K562 (cell line): ENCODE results near the gene COL5A1. TPM values are rescaled to one million over a fixed set of nuclear protein-coding genes. Genes with fewer than 3 reads are reported as not detected.

ENCODE experiments used
- ATAC-seq: fragments of 200-7000 bp; cut with Tn5 transposase; 3 replicates; pipeline ENCODE4 v1.9.1; 2020; ENCODE audit warnings: moderate library complexity
- BruUV-seq: library from RNA; stranded (reverse); fragments of 400-500 nt; replicated peaks from 2 replicates; lab custom pipeline; 2021; lab: Mats Ljungman, UMichigan
- CTCF ChIA-PET: fragments of 300-600 bp; formaldehyde crosslinking; extraction: SDS; loops from one replicate; lab custom pipeline; 2021; ENCODE audit warnings: low intra/inter-chr PET ratio; lab: Yijun Ruan, JAX
- POLR2A ChIA-PET: fragments of 300-600, 350-650 bp; sonication (Branson Sonifier 250); formaldehyde crosslinking; extraction: SDS; loops from one replicate; lab custom pipeline; 2021; ENCODE audit warnings: antibody characterized with exemption, inconsistent platforms; lab: Yijun Ruan, JAX
- DNase-seq, 4 experiments: peaks; one replicate each; pipeline versions ENCODE4 v3.0.0 to v3.0.0-alpha.2; 2011 to 2018; ENCODE audit warnings: low spot score in 3 of 4, mixed read lengths in 3 of 4; ENCODE audit errors: extremely low read depth in 1 of 4
- FAIRE-seq: peaks from 2 replicates; lab custom pipeline; 2011; peaks lifted over from hg19 to GRCh38; lab: Jason Lieb, UNC
- H2AFZ ChIP-seq: 2 replicates; pipeline ENCODE4 v1.6.0; 2011; ENCODE audit warnings: low read depth, low read length, control low read depth, inconsistent platforms
- H3K27ac ChIP-seq: fragments of 200-600 bp; 3 replicates; pipeline ENCODE4 v1.8.0; 2011; ENCODE audit warnings: low read depth, mild to moderate bottlenecking, control low read depth, inconsistent platforms, low read length, moderate library complexity, mixed read lengths; ENCODE audit errors: extremely low read depth
- H3K27me3 ChIP-seq, 2 experiments: fragments of 300-600 bp in 1 of 2; 2 replicates in 1 of 2; 3 replicates in 1 of 2; pipeline versions ENCODE4 v1.6.0 to v1.8.0; 2011; ENCODE audit warnings: inconsistent platforms in 2 of 2, low read length in 2 of 2, mild to moderate bottlenecking in 1 of 2, mixed read lengths in 1 of 2, moderate library complexity in 1 of 2; ENCODE audit not compliant: control insufficient read depth in 2 of 2, insufficient read depth in 2 of 2
- H3K36me3 ChIP-seq: fragments of 300-600 bp; 3 replicates; pipeline ENCODE4 v1.8.0; 2011; ENCODE audit warnings: mild to moderate bottlenecking, low read length, inconsistent platforms; ENCODE audit not compliant: control insufficient read depth, insufficient read depth
- H3K4me1 ChIP-seq, 2 experiments: fragments of 200-600 bp in 1 of 2; replicated peaks in 1 of 2; 2 replicates in 1 of 2; 3 replicates in 1 of 2; pipeline versions ENCODE4 v1.5.1 to v1.8.0; 2011; ENCODE audit warnings: inconsistent platforms in 2 of 2, low read length in 2 of 2, mild to moderate bottlenecking in 1 of 2, mixed read lengths in 1 of 2, moderate library complexity in 1 of 2; ENCODE audit not compliant: control insufficient read depth in 2 of 2, insufficient read depth in 2 of 2
- H3K4me2 ChIP-seq: 2 replicates; pipeline ENCODE4 v1.6.1; 2011; ENCODE audit warnings: low read length, control low read depth, inconsistent platforms, mixed read lengths; ENCODE audit not compliant: insufficient read depth
- H3K4me3 ChIP-seq: fragments of 200-600 bp; sonication (generic), shearing (Covaris generic); 2 replicates; pipeline ENCODE4 v1.5.1; 2016; ENCODE audit warnings: control low read depth, inconsistent platforms
- H3K79me2 ChIP-seq: fragments of 200-600 bp; 3 replicates; pipeline ENCODE4 v1.8.0; 2011; ENCODE audit warnings: low read length, inconsistent platforms; ENCODE audit not compliant: control insufficient read depth, insufficient read depth
- H3K9ac ChIP-seq, 2 experiments: 2 replicates each; pipeline versions ENCODE4 v1.6.0 to v1.6.1; 2011; ENCODE audit warnings: low read depth in 2 of 2, low read length in 2 of 2, control low read depth in 1 of 2, inconsistent platforms in 1 of 2, mild to moderate bottlenecking in 1 of 2, mixed read lengths in 1 of 2; ENCODE audit not compliant: insufficient read depth in 1 of 2
- H3K9me1 ChIP-seq: one replicate; pipeline ENCODE4 v1.6.0; 2011; ENCODE audit warnings: inconsistent platforms, mild to moderate bottlenecking, low read length, moderate library complexity; ENCODE audit not compliant: control insufficient read depth, insufficient read depth
- H3K9me3 ChIP-seq: replicated peaks from 2 replicates; pipeline ENCODE4 v1.5.1; 2011; ENCODE audit warnings: low read depth, low read length, inconsistent platforms; ENCODE audit not compliant: control insufficient read depth, insufficient read depth
- H4K20me1 ChIP-seq: replicated peaks from 2 replicates; pipeline ENCODE4 v1.6.1; 2011; ENCODE audit warnings: low read length, inconsistent platforms, mixed read lengths; ENCODE audit not compliant: control insufficient read depth, insufficient read depth
- E2F3 ChIP-seq: fragments of 250-450 bp; sonication (Bioruptor Pico); IDR thresholded peaks from 2 replicates; pipeline ENCODE4 v1.4.0; 2020; ENCODE audit warnings: mild to moderate bottlenecking
- ETS1 ChIP-seq: conservative IDR thresholded peaks from 2 replicates; pipeline ENCODE4 v1.6.1; 2011; ENCODE audit warnings: low read depth, mild to moderate bottlenecking, low read length; ENCODE audit not compliant: control insufficient read depth
- FOXK2 ChIP-seq, 2 experiments: fragments of 450-650 bp; IDR thresholded peaks in 1 of 2; conservative IDR thresholded peaks in 1 of 2; 2 replicates each; pipeline ENCODE4 v1.6.1; 2016; ENCODE audit warnings: low read depth in 2 of 2, mild to moderate bottlenecking in 1 of 2
- HNRNPLL ChIP-seq: fragments of 200-400 bp; formaldehyde crosslinking; IDR thresholded peaks from 2 replicates; pipeline ENCODE4 v1.6.1; 2017; ENCODE audit warnings: low read length, low read depth, mild to moderate bottlenecking; ENCODE audit not compliant: poor library complexity, severe bottlenecking
- IRF9 ChIP-seq: fragments of 450-650 bp; IDR thresholded peaks from 2 replicates; pipeline ENCODE4 v1.6.1; 2016; ENCODE audit warnings: missing biosample characterization, missing genetic modification characterization
- KAT7 ChIP-seq: sonication (generic); formaldehyde crosslinking; IDR thresholded peaks from 2 replicates; pipeline ENCODE4 v1.8.0; 2022; ENCODE audit warnings: missing genetic modification reagents, mild to moderate bottlenecking, borderline replicate concordance
- MTA3 ChIP-seq: fragments of 450-650 bp; formaldehyde crosslinking; IDR thresholded peaks from 2 replicates; pipeline ENCODE4 v1.6.1; 2017; ENCODE audit warnings: mild to moderate bottlenecking, borderline replicate concordance
- NR2C2 ChIP-seq, 2 experiments: fragments of 200-800 bp in 1 of 2; sonication (Bioruptor generic) in 1 of 2; sonication (generic) in 1 of 2; formaldehyde crosslinking in 1 of 2; IDR thresholded peaks; 2 replicates each; pipeline versions ENCODE4 v1.6.1 to v1.8.0; 2016 to 2022; ENCODE audit warnings: mild to moderate bottlenecking in 1 of 2, missing compliant biosample characterization in 1 of 2, missing genetic modification characterization in 1 of 2, missing genetic modification reagents in 1 of 2
- POLR2A ChIP-seq: fragments of 450-650 bp; conservative IDR thresholded peaks from 2 replicates; pipeline ENCODE4 v1.6.1; 2016
- SRSF3 ChIP-seq: fragments of 200-400 bp; formaldehyde crosslinking; IDR thresholded peaks from 2 replicates; pipeline ENCODE4 v1.6.1; 2016; ENCODE audit warnings: mild to moderate bottlenecking, low read length, moderate library complexity; ENCODE audit not compliant: insufficient read depth
- ZNF134 ChIP-seq: fragments of 250-450 bp; sonication (Bioruptor Pico); conservative IDR thresholded peaks from 2 replicates; pipeline ENCODE4 v1.4.0; 2020
- ZNF146 ChIP-seq: IDR thresholded peaks from one replicate; pipeline ENCODE4 v1.6.1; 2018; ENCODE audit warnings: missing compliant biosample characterization; ENCODE audit not compliant: unreplicated experiment
- ZNF23 ChIP-seq: fragments of 250-450 bp; sonication (Bioruptor Pico); IDR thresholded peaks from 2 replicates; pipeline ENCODE4 v1.4.0; 2020; ENCODE audit warnings: mild to moderate bottlenecking
- ZNF644 ChIP-seq: fragments of 200-800 bp; sonication (Bioruptor generic); IDR thresholded peaks from 2 replicates; pipeline ENCODE4 v1.6.1; 2016; ENCODE audit warnings: low read depth, missing genetic modification characterization, missing compliant biosample characterization
- WGBS: fragments of 100-300 bp; shearing (Covaris generic); methylation state at CpG from one replicate; pipeline ENCODE4 v1.1.6; 2016; ENCODE audit warnings: low coverage, mixed read lengths; ENCODE audit not compliant: insufficient coverage; ENCODE audit errors: missing lambda C conversion rate; 5-methylcytosine and 5-hydroxymethylcytosine counted together
- in situ Hi-C: fragments of 300-500 bp; cut with MboI; formaldehyde crosslinking; loops from 4 replicates; pipeline ENCODE4 v1.15.0; 2018; ENCODE audit warnings: inconsistent platforms, mixed read lengths
- intact Hi-C: fragments of 100-400 bp; cut with micrococcal nuclease; formaldehyde crosslinking; loops from 2 replicates; pipeline ENCODE4 v1.14.2; 2022
- polyA plus RNA-seq, 8 experiments: library from polyadenylated mRNA; depleted of rRNA in 4 of 8; stranded (reverse) in 5 of 8; unstranded in 3 of 8; fragments of >200 nt; fragmentation: Nextera tagmentation in 2 of 8; fragmentation: Illumina TruSeq in 1 of 8; extraction: Ambion mirVana in 2 of 8; extraction: Trizol in 1 of 8; gene quantifications; 2 replicates each; pipeline versions ENCODE4 v1.2.1 to v1.2.3, GENCODE V29; 2011 to 2014; ENCODE audit warnings: inconsistent platforms in 1 of 8, missing spikeins in 1 of 8
- total RNA-seq, 7 experiments: library from RNA; depleted of rRNA in 6 of 7; stranded (reverse); fragments of >200 nt in 6 of 7; fragmentation: Illumina TruSeq in 2 of 7; extraction: Trizol in 2 of 7; gene quantifications; 2 replicates each; pipeline versions ENCODE4 v1.2.1 to v1.2.3, GENCODE V29; 2011 to 2021; ENCODE audit warnings: low replicate concordance in 1 of 7
- TF ChIP-seq, protein P1 (sequence below), 2 experiments: fragments of 150-350 bp in 1 of 2; IDR thresholded peaks; 2 replicates each; pipeline ENCODE4 v1.6.1; 2012 to 2016; ENCODE audit warnings: low read depth in 2 of 2, low read length in 2 of 2, mild to moderate bottlenecking in 1 of 2, moderate library complexity in 1 of 2

The COL5A1 gene
- total and polyA plus RNA-seq, 9 of the 15 experiments (the other 6 are each of a cell fraction or from before 2014, with no cell fraction given) = under 0.01 to 0.13 (median 0.04) TPM; not detected in 6

DNA sequence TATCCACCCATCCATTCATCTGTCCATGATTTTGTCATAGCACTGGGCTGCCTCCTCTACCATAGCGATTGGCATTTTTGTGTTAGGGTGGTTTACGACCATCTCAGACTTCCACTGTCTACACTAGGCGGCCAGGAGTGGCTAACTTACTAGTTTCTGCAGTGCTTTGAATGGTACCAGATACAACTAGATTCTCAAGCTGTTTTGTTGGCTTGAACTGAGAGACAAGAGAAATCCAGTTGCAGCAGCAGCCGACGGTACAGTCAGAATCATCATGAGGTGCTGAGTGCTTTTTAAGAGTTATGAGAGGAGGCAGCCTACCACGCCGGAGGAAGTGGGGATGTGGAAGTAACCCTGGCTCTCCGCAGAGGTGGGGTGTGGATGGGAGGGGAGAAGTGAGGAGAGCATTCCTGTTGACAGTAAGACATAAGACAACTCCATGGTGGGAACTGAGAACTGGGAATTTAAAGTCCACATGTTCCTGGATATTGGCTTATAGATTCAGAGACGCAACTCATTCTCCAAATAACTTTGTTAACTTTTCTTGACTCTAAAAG, 27.9 kb downstream of the COL5A1 start (continued):
- TF ChIP-seq ZNF644 (tag) (no peak), IRF9 (no peak), POLR2A (no peak), ZNF146 (no peak), KAT7 (CRISPR knock-in tag) (no peak), ZNF134 (CRISPR knock-in tag) (no peak)

- BruUV-seq = no TSS peak
- Histone ChIP-seq H3K36me3 (no peaks in the 10 kb centered on the region), H3K9me3 (no peaks in the 10 kb centered on the region), H3K9ac (no peak overlapping the region), H3K79me2 (no peaks in the 10 kb centered on the region), H4K20me1 (no peaks in the 10 kb centered on the region), H3K9me1 (no peaks in the 10 kb centered on the region), H3K4me3 (no peak overlapping the region), H3K4me1 (no peaks in the 10 kb centered on the region), H3K27me3 (peaks cover 0 to 9% of the 10 kb centered on the region in 2 experiments; a peak in 2 of 5 replicates), H3K27ac (no peak overlapping the region), H3K4me2 (no peak overlapping the region), H2AFZ (no peak overlapping the region)
- WGBS = under 1% methylated on average over 6 of the region's 6 CpGs
- ChIA-PET CTCF (no interaction called here), POLR2A (no interaction called here)
- DNase-seq (no peak), FAIRE-seq (no peak), ATAC-seq (no peak)
- in situ Hi-C loops = no loop called here
- intact Hi-C loops = no loop called here
- TF ChIP-seq SRSF3 (no peak), NR2C2 (CRISPR knock-in tag; IDR thresholded peaks at IDR 0.05) (no peak), NR2C2 (tag; IDR thresholded peaks at IDR 0.05) (no peak), ETS1 (no peak), FOXK2 (conservative IDR thresholded peaks at IDR 0.05 in 1 of 2, IDR thresholded peaks at IDR 0.05 in 1 of 2; ENCODE audit: low read depth in 2 of 2) (no peak), ZNF23 (CRISPR knock-in tag) (no peak), HNRNPLL (no peak), E2F3 (CRISPR knock-in tag) (no peak), MTA3 (no peak)
- TF ChIP-seq, protein P1, sequence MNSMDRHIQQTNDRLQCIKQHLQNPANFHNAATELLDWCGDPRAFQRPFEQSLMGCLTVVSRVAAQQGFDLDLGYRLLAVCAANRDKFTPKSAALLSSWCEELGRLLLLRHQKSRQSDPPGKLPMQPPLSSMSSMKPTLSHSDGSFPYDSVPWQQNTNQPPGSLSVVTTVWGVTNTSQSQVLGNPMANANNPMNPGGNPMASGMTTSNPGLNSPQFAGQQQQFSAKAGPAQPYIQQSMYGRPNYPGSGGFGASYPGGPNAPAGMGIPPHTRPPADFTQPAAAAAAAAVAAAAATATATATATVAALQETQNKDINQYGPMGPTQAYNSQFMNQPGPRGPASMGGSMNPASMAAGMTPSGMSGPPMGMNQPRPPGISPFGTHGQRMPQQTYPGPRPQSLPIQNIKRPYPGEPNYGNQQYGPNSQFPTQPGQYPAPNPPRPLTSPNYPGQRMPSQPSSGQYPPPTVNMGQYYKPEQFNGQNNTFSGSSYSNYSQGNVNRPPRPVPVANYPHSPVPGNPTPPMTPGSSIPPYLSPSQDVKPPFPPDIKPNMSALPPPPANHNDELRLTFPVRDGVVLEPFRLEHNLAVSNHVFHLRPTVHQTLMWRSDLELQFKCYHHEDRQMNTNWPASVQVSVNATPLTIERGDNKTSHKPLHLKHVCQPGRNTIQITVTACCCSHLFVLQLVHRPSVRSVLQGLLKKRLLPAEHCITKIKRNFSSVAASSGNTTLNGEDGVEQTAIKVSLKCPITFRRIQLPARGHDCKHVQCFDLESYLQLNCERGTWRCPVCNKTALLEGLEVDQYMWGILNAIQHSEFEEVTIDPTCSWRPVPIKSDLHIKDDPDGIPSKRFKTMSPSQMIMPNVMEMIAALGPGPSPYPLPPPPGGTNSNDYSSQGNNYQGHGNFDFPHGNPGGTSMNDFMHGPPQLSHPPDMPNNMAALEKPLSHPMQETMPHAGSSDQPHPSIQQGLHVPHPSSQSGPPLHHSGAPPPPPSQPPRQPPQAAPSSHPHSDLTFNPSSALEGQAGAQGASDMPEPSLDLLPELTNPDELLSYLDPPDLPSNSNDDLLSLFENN (IDR thresholded peaks at IDR 0.05; ENCODE audit: low read depth in 2 of 2, low read length in 2 of 2) = no peak
Measured at GRCh38 chr9:134670042-134670525, 28.5 kb downstream of the COL5A1 start.
